ENCODE measurements around the gene INPP5A.
"Not testable (repeated sequence)": the region's sequence is repeated elsewhere in the genome, so short reads cannot be mapped to it uniquely, and the experiment has no call there.

The INPP5A gene

GRCh38 chr10:132730573-132730953 is 193.0 kb downstream of the INPP5A start:
- no peak for DNase-seq

- no peak for DNase-seq
Measured at GRCh38 chr10:132732518-132732917, 194.9 kb downstream of the INPP5A start.

- no peak for DNase-seq
Measured at GRCh38 chr10:132733926-132734325, 196.3 kb downstream of the INPP5A start.

- DNase-seq = no peak
Measured at GRCh38 chr10:132735341-132735775, 197.8 kb downstream of the INPP5A start.

GRCh38 chr10:132735923-132736391 is 198.4 kb downstream of the INPP5A start:
- no peak for DNase-seq

GRCh38 chr10:132737390-132738048 is 199.9 kb downstream of the INPP5A start:
- no peak for DNase-seq

- no peak for DNase-seq
Measured at GRCh38 chr10:132738454-132739224, 201.1 kb downstream of the INPP5A start.

GRCh38 chr10:132739225-132739613 is 201.6 kb downstream of the INPP5A start:
- DNase-seq = no peak

GRCh38 chr10:132740588-132740987 is 203.0 kb downstream of the INPP5A start:
- DNase-seq = no peak

- DNase-seq = no peak
Measured at GRCh38 chr10:132742167-132742836, 204.7 kb downstream of the INPP5A start.

- DNase-seq = no peak
Measured at GRCh38 chr10:132742837-132743194, 205.2 kb downstream of the INPP5A start.

- DNase-seq = not testable (repeated sequence)
Measured at GRCh38 chr10:132743196-132743924, 205.8 kb downstream of the INPP5A start.

GRCh38 chr10:132743925-132744490 is 206.4 kb downstream of the INPP5A start:
- DNase-seq = no peak

- DNase-seq = no peak
Measured at GRCh38 chr10:132744839-132745238, 207.3 kb downstream of the INPP5A start.

- DNase-seq = no peak
Measured at GRCh38 chr10:132745511-132745910, 207.9 kb downstream of the INPP5A start.

GRCh38 chr10:132745971-132746370 is 208.4 kb downstream of the INPP5A start:
- DNase-seq = no peak

GRCh38 chr10:132746386-132746785 is 208.8 kb downstream of the INPP5A start:
- DNase-seq = no peak

GRCh38 chr10:132746801-132747625 is 209.4 kb downstream of the INPP5A start:
- no peak for DNase-seq

GRCh38 chr10:132748135-132748534 is 210.5 kb downstream of the INPP5A start:
- DNase-seq = no peak

GRCh38 chr10:132748545-132749370 is 211.2 kb downstream of the INPP5A start:
- no peak for DNase-seq

- no peak for DNase-seq
Measured at GRCh38 chr10:132749371-132749795, 211.8 kb downstream of the INPP5A start.

Measured in NCI-H526 treated with DMSO at 0.1 percent for 48 hours (cell line).